Osteoblast (primary cell): ENCODE data around the gene EXOC3. TPM values are rescaled to one million over a fixed set of nuclear protein-coding genes. Genes with fewer than 3 reads are reported as not detected.

Experiments
- DNase-seq: peaks from one replicate; pipeline ENCODE4 v3.0.0; 2011; ENCODE audit warnings: low spot score, mixed read lengths; ENCODE audit not compliant: insufficient read length; ENCODE audit errors: missing footprints
- H2AFZ ChIP-seq: 2 replicates; pipeline ENCODE4 v1.6.0; 2011; ENCODE audit warnings: mild to moderate bottlenecking, low read length
- H3K27ac ChIP-seq: 2 replicates; pipeline ENCODE4 v1.5.1; 2011; ENCODE audit warnings: mild to moderate bottlenecking, low read depth, low read length, moderate library complexity
- H3K27me3 ChIP-seq: 2 replicates; pipeline ENCODE4 v1.6.0; 2012; ENCODE audit warnings: mild to moderate bottlenecking, control low read depth, inconsistent platforms, low read length, moderate library complexity; ENCODE audit not compliant: insufficient read depth
- H3K36me3 ChIP-seq: 2 replicates; pipeline ENCODE4 v1.5.1; 2011; ENCODE audit warnings: mild to moderate bottlenecking, low read length, control low read depth, moderate library complexity; ENCODE audit not compliant: insufficient read depth
- H3K4me1 ChIP-seq: 2 replicates; pipeline ENCODE4 v1.5.1; 2011; ENCODE audit warnings: mild to moderate bottlenecking, low read length, control low read depth, moderate library complexity; ENCODE audit not compliant: insufficient read depth
- H3K4me2 ChIP-seq: 2 replicates; pipeline ENCODE4 v1.6.0; 2011; ENCODE audit warnings: mild to moderate bottlenecking, low read length; ENCODE audit not compliant: insufficient read depth
- H3K4me3 ChIP-seq: fragments of 200-600 bp; sonication (generic); 3 replicates; pipeline ENCODE4 v1.5.1; 2012; ENCODE audit warnings: mild to moderate bottlenecking, low read length, inconsistent platforms; ENCODE audit not compliant: insufficient read depth
- H3K79me2 ChIP-seq: 2 replicates; pipeline ENCODE4 v1.6.0; 2012; ENCODE audit warnings: mild to moderate bottlenecking, low read length, control low read depth, inconsistent platforms; ENCODE audit not compliant: insufficient read depth
- H3K9me3 ChIP-seq: 2 replicates; pipeline ENCODE4 v1.5.1; 2011; ENCODE audit warnings: low read depth, low read length, control low read depth
- H4K20me1 ChIP-seq: 2 replicates; pipeline ENCODE4 v1.6.0; 2012; ENCODE audit warnings: mild to moderate bottlenecking, low read length, control low read depth; ENCODE audit not compliant: insufficient read depth
- CTCF ChIP-seq: IDR thresholded peaks from 2 replicates; pipeline ENCODE4 v1.5.1; 2011; ENCODE audit warnings: mild to moderate bottlenecking, low read depth, low read length, moderate library complexity; ENCODE audit errors: extremely low read depth
- total RNA-seq: library from RNA; depleted of rRNA; stranded (reverse); fragments of >200 nt; gene quantifications from 2 replicates; pipeline ENCODE4 v1.2.3, GENCODE V29; 2012

Gene EXOC3
- total RNA-seq, 1 donor = 49.2 TPM

- Histone ChIP-seq H3K27ac (no peak overlapping the region), H3K4me2 (no peak overlapping the region), H3K79me2 (no peaks in the 10 kb centered on the region), H3K4me1 (no peaks in the 10 kb centered on the region), H3K27me3 (peaks cover 21% of the 10 kb centered on the region), H3K4me3 (no peak overlapping the region), H3K36me3 (no peaks in the 10 kb centered on the region), H4K20me1 (no peaks in the 10 kb centered on the region), H3K9me3 (no peaks in the 10 kb centered on the region), H2AFZ (no peak overlapping the region)
- TF ChIP-seq CTCF = no peak
- no peak for DNase-seq
Measured at GRCh38 chr5:510521-510920, 67.5 kb downstream of the EXOC3 start.

- TF ChIP-seq CTCF = no peak
- peaks cover 26% of the 10 kb centered on the region for H3K27me3 ChIP-seq
- H3K4me3 ChIP-seq = no peak overlapping the region
- no peak for DNase-seq
- no peaks in the 10 kb centered on the region for H3K36me3 ChIP-seq
- no peaks in the 10 kb centered on the region for H3K4me1 ChIP-seq
- H3K79me2 ChIP-seq = no peaks in the 10 kb centered on the region
- no peak overlapping the region for H3K4me2 ChIP-seq
- H3K9me3 ChIP-seq = no peaks in the 10 kb centered on the region
- no peak overlapping the region for H3K27ac ChIP-seq
- no peak overlapping the region for H2AFZ ChIP-seq
- no peaks in the 10 kb centered on the region for H4K20me1 ChIP-seq
Measured at GRCh38 chr5:511476-511875, 68.5 kb downstream of the EXOC3 start.

- H4K20me1 ChIP-seq = no peaks in the 10 kb centered on the region
- no peaks in the 10 kb centered on the region for H3K4me1 ChIP-seq
- no peaks in the 10 kb centered on the region for H3K36me3 ChIP-seq
- no peak for DNase-seq
- no peak overlapping the region for H3K27ac ChIP-seq
- H3K4me3 ChIP-seq = no peak overlapping the region
- H3K9me3 ChIP-seq = no peaks in the 10 kb centered on the region
- H3K79me2 ChIP-seq = no peaks in the 10 kb centered on the region
- H3K4me2 ChIP-seq = no peak overlapping the region
- H2AFZ ChIP-seq = no peak overlapping the region
- peaks cover 26% of the 10 kb centered on the region for H3K27me3 ChIP-seq
- no peak for TF ChIP-seq CTCF
Measured at GRCh38 chr5:513216-514100, 70.5 kb downstream of the EXOC3 start.

- no peak overlapping the region for H2AFZ ChIP-seq
Measured at GRCh38 chr5:514101-514485, 71.1 kb downstream of the EXOC3 start.

More at GRCh38 chr5:514101-514485, 71.1 kb downstream of the EXOC3 start:
- Histone ChIP-seq H3K27me3 (peaks cover 29% of the 10 kb centered on the region), H3K27ac (no peak overlapping the region), H3K4me1 (no peaks in the 10 kb centered on the region), H3K9me3 (no peaks in the 10 kb centered on the region), H3K4me2 (no peak overlapping the region), H3K79me2 (no peaks in the 10 kb centered on the region), H3K4me3 (no peak overlapping the region), H4K20me1 (no peaks in the 10 kb centered on the region), H3K36me3 (no peaks in the 10 kb centered on the region)
- DNase-seq = no peak
- TF ChIP-seq CTCF = no peak
